Central memory CD8-positive, alpha-beta T cell (primary cell): ENCODE results near the gene CLDN11.

Source experiments
- ATAC-seq: fragments of 150-1000 bp; cut with Tn5 transposase; replicated peaks from 2 replicates; pipeline ENCODE4 v1.10.0; 2022; ENCODE audit warnings: mild to moderate bottlenecking, moderate FRiP score, moderate number of reproducible peaks; ENCODE audit not compliant: poor library complexity, severe bottlenecking; ENCODE audit errors: extremely low read depth
- DNase-seq, 2 donors: peaks; one replicate each; pipeline ENCODE4 v3.0.0; 2021; ENCODE audit warnings: low spot score in 2 of 2
- H3K27ac Mint-ChIP-seq: one replicate; pipeline ENCODE4 v1.8.0; 2022; ENCODE audit warnings: low read depth, mild to moderate bottlenecking, moderate library complexity, mixed read lengths
- H3K27me3 Mint-ChIP-seq: one replicate; pipeline ENCODE4 v1.8.0; 2022; ENCODE audit warnings: mixed read lengths
- H3K36me3 Mint-ChIP-seq: one replicate; pipeline ENCODE4 v1.8.0; 2022; ENCODE audit warnings: mild to moderate bottlenecking, moderate library complexity, mixed read lengths; ENCODE audit not compliant: insufficient read depth
- H3K4me1 Mint-ChIP-seq: one replicate; pipeline ENCODE4 v1.8.0; 2022; ENCODE audit warnings: mixed read lengths
- H3K4me3 Mint-ChIP-seq: one replicate; pipeline ENCODE4 v1.8.0; 2022; ENCODE audit warnings: mild to moderate bottlenecking, moderate library complexity, mixed read lengths
- H3K9me3 Mint-ChIP-seq: one replicate; pipeline ENCODE4 v1.8.0; 2022; ENCODE audit warnings: mixed read lengths

Gene CLDN11

GRCh38 chr3:170432416-170432815, 13.7 kb downstream of the CLDN11 start:
- Mint-ChIP-seq H3K4me3 (no peak overlapping the region), H3K36me3 (no peaks in the 10 kb centered on the region), H3K27me3 (peaks cover 2% of the 10 kb centered on the region), H3K9me3 (no peaks in the 10 kb centered on the region), H3K27ac (no peak overlapping the region), H3K4me1 (peaks cover 6% of the 10 kb centered on the region)
- ATAC-seq, result no peak
- no peak for DNase-seq

GRCh38 chr3:170436697-170437096, 18.0 kb downstream of the CLDN11 start:
- Mint-ChIP-seq H3K4me1 (no peaks in the 10 kb centered on the region), H3K27ac (no peak overlapping the region), H3K9me3 (no peaks in the 10 kb centered on the region), H3K36me3 (peaks cover 4% of the 10 kb centered on the region), H3K27me3 (peaks cover 31% of the 10 kb centered on the region), H3K4me3 (no peak overlapping the region)
- DNase-seq, result no peak
- no peak for ATAC-seq

GRCh38 chr3:170437176-170437575, 18.5 kb downstream of the CLDN11 start:
- Mint-ChIP-seq H3K27ac (no peak overlapping the region), H3K4me3 (no peak overlapping the region), H3K4me1 (no peaks in the 10 kb centered on the region), H3K36me3 (peaks cover 5% of the 10 kb centered on the region), H3K9me3 (no peaks in the 10 kb centered on the region), H3K27me3 (peaks cover 35% of the 10 kb centered on the region)
- no peak for ATAC-seq
- no peak for DNase-seq

- H3K27me3 Mint-ChIP-seq, result peaks cover 42% of the 10 kb centered on the region
- ATAC-seq (no peak), DNase-seq (no peak)
- H3K9me3 Mint-ChIP-seq, result no peaks in the 10 kb centered on the region
- peaks cover 5% of the 10 kb centered on the region for H3K36me3 Mint-ChIP-seq
- H3K4me1 Mint-ChIP-seq, result no peaks in the 10 kb centered on the region
- H3K4me3 Mint-ChIP-seq, result no peak overlapping the region
- no peak overlapping the region for H3K27ac Mint-ChIP-seq
Measured at GRCh38 chr3:170437696-170438407, 19.2 kb downstream of the CLDN11 start.

- ATAC-seq, result no peak
- H3K27ac Mint-ChIP-seq, result no peak overlapping the region
- H3K4me1 Mint-ChIP-seq, result no peaks in the 10 kb centered on the region
- no peak for DNase-seq
- H3K27me3 Mint-ChIP-seq, result peaks cover 44% of the 10 kb centered on the region
- no peaks in the 10 kb centered on the region for H3K9me3 Mint-ChIP-seq
- H3K36me3 Mint-ChIP-seq, result peaks cover 5% of the 10 kb centered on the region
- H3K4me3 Mint-ChIP-seq, result no peak overlapping the region
Measured at GRCh38 chr3:170438836-170439235, 20.2 kb downstream of the CLDN11 start.

GRCh38 chr3:170440344-170440743, 21.7 kb downstream of the CLDN11 start:
- Mint-ChIP-seq H3K27me3 (peaks cover 44% of the 10 kb centered on the region), H3K27ac (no peak overlapping the region), H3K9me3 (no peaks in the 10 kb centered on the region), H3K4me1 (no peaks in the 10 kb centered on the region), H3K4me3 (no peak overlapping the region), H3K36me3 (peaks cover 5% of the 10 kb centered on the region)
- no peak for DNase-seq
- no peak for ATAC-seq

GRCh38 chr3:170441412-170441811, 22.7 kb downstream of the CLDN11 start:
- H3K27me3 Mint-ChIP-seq, result peaks cover 44% of the 10 kb centered on the region
- no peak for ATAC-seq

GRCh38 chr3:170442947-170443346, 24.3 kb downstream of the CLDN11 start:
- Mint-ChIP-seq H3K36me3 (peaks cover 5% of the 10 kb centered on the region), H3K4me1 (no peaks in the 10 kb centered on the region), H3K27me3 (peaks cover 40% of the 10 kb centered on the region), H3K4me3 (no peak overlapping the region), H3K27ac (no peak overlapping the region), H3K9me3 (no peaks in the 10 kb centered on the region)
- ATAC-seq (no peak), DNase-seq (no peak)

More at GRCh38 chr3:170441412-170441811, 22.7 kb downstream of the CLDN11 start:
- no peak overlapping the region for H3K4me3 Mint-ChIP-seq
- DNase-seq, result no peak
- H3K27ac Mint-ChIP-seq, result no peak overlapping the region
- H3K36me3 Mint-ChIP-seq, result peaks cover 5% of the 10 kb centered on the region
- no peaks in the 10 kb centered on the region for H3K4me1 Mint-ChIP-seq
- no peaks in the 10 kb centered on the region for H3K9me3 Mint-ChIP-seq

- H3K4me3 Mint-ChIP-seq, result no peak overlapping the region
- DNase-seq (no peak), ATAC-seq (no peak)
- no peak overlapping the region for H3K27ac Mint-ChIP-seq
- no peaks in the 10 kb centered on the region for H3K9me3 Mint-ChIP-seq
- peaks cover 3% of the 10 kb centered on the region for H3K36me3 Mint-ChIP-seq
- H3K27me3 Mint-ChIP-seq, result peaks cover 43% of the 10 kb centered on the region
- no peaks in the 10 kb centered on the region for H3K4me1 Mint-ChIP-seq
Measured at GRCh38 chr3:170443457-170443856, 24.8 kb downstream of the CLDN11 start.

- DNase-seq, result no peak
- Mint-ChIP-seq H3K36me3 (no peaks in the 10 kb centered on the region), H3K9me3 (no peaks in the 10 kb centered on the region), H3K4me3 (no peak overlapping the region), H3K4me1 (no peaks in the 10 kb centered on the region), H3K27me3 (peaks cover 7% of the 10 kb centered on the region), H3K27ac (no peak overlapping the region)
- ATAC-seq, result no peak
Measured at GRCh38 chr3:170448584-170448983, 29.9 kb downstream of the CLDN11 start.

- no peak overlapping the region for H3K4me3 Mint-ChIP-seq
- DNase-seq, result no peak
- peaks cover 22% of the 10 kb centered on the region for H3K27me3 Mint-ChIP-seq
- H3K9me3 Mint-ChIP-seq, result no peaks in the 10 kb centered on the region
- ATAC-seq, result no peak
- peak overlapping the region; percentile 41 for H3K27ac Mint-ChIP-seq
- no peaks in the 10 kb centered on the region for H3K4me1 Mint-ChIP-seq
- no peaks in the 10 kb centered on the region for H3K36me3 Mint-ChIP-seq
Measured at GRCh38 chr3:170450039-170450438, 31.4 kb downstream of the CLDN11 start.

- Mint-ChIP-seq H3K36me3 (no peaks in the 10 kb centered on the region), H3K27ac (no peak overlapping the region), H3K9me3 (no peaks in the 10 kb centered on the region), H3K4me1 (no peaks in the 10 kb centered on the region), H3K27me3 (peaks cover 39% of the 10 kb centered on the region), H3K4me3 (no peak overlapping the region)
- no peak for DNase-seq
- ATAC-seq, result no peak
Measured at GRCh38 chr3:170454509-170454908, 35.8 kb downstream of the CLDN11 start.

GRCh38 chr3:170458285-170458684, 39.6 kb downstream of the CLDN11 start:
- Mint-ChIP-seq H3K4me3 (no peak overlapping the region), H3K36me3 (no peaks in the 10 kb centered on the region), H3K27ac (no peak overlapping the region), H3K4me1 (no peaks in the 10 kb centered on the region), H3K9me3 (no peaks in the 10 kb centered on the region), H3K27me3 (peaks cover 56% of the 10 kb centered on the region)
- DNase-seq (no peak), ATAC-seq (no peak)
